Measurements from ENCODE around the gene ARHGAP24.

DNA sequence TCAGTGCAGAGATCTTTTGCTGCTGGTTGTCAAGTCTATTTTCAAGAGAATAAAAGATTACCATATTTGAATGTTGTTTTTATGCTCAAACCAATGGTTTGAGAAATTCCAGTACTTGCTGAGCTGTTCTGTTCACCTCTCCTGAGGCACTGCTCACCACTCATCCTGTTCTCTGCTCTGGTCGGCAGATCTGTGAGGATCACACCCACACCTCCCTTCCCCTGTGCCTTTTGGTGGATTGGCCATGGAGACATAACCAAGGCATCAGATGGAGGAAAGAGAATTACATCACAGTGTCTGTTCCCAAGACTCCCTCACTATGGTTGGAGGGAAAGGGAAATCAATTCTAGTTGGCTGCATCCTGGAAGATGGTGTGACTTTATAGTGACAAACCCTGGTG, 391.6 kb downstream of the ARHGAP24 start:
- TF ChIP-seq, protein P1, sequence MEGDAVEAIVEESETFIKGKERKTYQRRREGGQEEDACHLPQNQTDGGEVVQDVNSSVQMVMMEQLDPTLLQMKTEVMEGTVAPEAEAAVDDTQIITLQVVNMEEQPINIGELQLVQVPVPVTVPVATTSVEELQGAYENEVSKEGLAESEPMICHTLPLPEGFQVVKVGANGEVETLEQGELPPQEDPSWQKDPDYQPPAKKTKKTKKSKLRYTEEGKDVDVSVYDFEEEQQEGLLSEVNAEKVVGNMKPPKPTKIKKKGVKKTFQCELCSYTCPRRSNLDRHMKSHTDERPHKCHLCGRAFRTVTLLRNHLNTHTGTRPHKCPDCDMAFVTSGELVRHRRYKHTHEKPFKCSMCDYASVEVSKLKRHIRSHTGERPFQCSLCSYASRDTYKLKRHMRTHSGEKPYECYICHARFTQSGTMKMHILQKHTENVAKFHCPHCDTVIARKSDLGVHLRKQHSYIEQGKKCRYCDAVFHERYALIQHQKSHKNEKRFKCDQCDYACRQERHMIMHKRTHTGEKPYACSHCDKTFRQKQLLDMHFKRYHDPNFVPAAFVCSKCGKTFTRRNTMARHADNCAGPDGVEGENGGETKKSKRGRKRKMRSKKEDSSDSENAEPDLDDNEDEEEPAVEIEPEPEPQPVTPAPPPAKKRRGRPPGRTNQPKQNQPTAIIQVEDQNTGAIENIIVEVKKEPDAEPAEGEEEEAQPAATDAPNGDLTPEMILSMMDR (conservative IDR thresholded peaks at IDR 0.05) = no peak
- no peak for TF ChIP-seq ZFX (IDR thresholded peaks at IDR 0.05)
